Cardiac muscle cell (in vitro differentiated cells and primary cell): Measurements from ENCODE around the gene VSIG10L2. TPM values are rescaled to one million over a fixed set of nuclear protein-coding genes. Genes with fewer than 3 reads are reported as not detected.
"Not testable (repeated sequence)": the region's sequence is repeated elsewhere in the genome, so short reads cannot be mapped to it uniquely, and the experiment has no call there.

Experiments
- DNase-seq, 2 donors: peaks; one replicate each; pipeline versions ENCODE4 v3.0.0 to v3.0.0-alpha.2; 2010 to 2017; ENCODE audit warnings: low read depth in 1 of 2, low spot score in 1 of 2
- H3K27ac ChIP-seq: fragments of 200-600 bp; sonication (generic); 2 replicates; pipeline ENCODE4 v1.5.1; 2016
- H3K27me3 ChIP-seq: fragments of 200-600 bp; sonication (generic); 2 replicates; pipeline ENCODE4 v1.6.0; 2016; ENCODE audit warnings: control low read depth
- H3K36me3 ChIP-seq: fragments of 200-600 bp; sonication (generic); 2 replicates; pipeline ENCODE4 v1.5.1; 2016; ENCODE audit warnings: control low read depth
- H3K4me1 ChIP-seq: fragments of 200-600 bp; sonication (generic); 2 replicates; pipeline ENCODE4 v1.8.1; 2017; ENCODE audit warnings: low read depth, mild to moderate bottlenecking, mixed run types
- H3K4me3 ChIP-seq: fragments of 200-600 bp; sonication (generic); 2 replicates; pipeline ENCODE4 v1.5.1; 2016; ENCODE audit warnings: mild to moderate bottlenecking
- H3K9me3 ChIP-seq: fragments of 200-600 bp; sonication (generic); 2 replicates; pipeline ENCODE4 v1.5.1; 2017; ENCODE audit warnings: low read depth, mild to moderate bottlenecking, control low read depth
- polyA plus RNA-seq: library from polyadenylated mRNA; unstranded; fragments of >200 nt; fragmentation: Nextera tagmentation; extraction: Ambion mirVana; gene quantifications from 2 replicates; pipeline ENCODE4 v1.2.1, GENCODE V29; 2016
- total RNA-seq: library from RNA; depleted of rRNA; stranded (reverse); fragments of >200 nt; gene quantifications from 2 replicates; pipeline ENCODE4 v1.2.3, GENCODE V29; 2016
- TF ChIP-seq, protein P1 (sequence below): IDR thresholded peaks from 2 replicates; pipeline ENCODE4 v1.5.1; 2012; ENCODE audit warnings: low read depth, mild to moderate bottlenecking, low read length

The VSIG10L2 gene
- total and polyA plus RNA-seq, 2 experiments from 2014 or later, result not detected

DNA sequence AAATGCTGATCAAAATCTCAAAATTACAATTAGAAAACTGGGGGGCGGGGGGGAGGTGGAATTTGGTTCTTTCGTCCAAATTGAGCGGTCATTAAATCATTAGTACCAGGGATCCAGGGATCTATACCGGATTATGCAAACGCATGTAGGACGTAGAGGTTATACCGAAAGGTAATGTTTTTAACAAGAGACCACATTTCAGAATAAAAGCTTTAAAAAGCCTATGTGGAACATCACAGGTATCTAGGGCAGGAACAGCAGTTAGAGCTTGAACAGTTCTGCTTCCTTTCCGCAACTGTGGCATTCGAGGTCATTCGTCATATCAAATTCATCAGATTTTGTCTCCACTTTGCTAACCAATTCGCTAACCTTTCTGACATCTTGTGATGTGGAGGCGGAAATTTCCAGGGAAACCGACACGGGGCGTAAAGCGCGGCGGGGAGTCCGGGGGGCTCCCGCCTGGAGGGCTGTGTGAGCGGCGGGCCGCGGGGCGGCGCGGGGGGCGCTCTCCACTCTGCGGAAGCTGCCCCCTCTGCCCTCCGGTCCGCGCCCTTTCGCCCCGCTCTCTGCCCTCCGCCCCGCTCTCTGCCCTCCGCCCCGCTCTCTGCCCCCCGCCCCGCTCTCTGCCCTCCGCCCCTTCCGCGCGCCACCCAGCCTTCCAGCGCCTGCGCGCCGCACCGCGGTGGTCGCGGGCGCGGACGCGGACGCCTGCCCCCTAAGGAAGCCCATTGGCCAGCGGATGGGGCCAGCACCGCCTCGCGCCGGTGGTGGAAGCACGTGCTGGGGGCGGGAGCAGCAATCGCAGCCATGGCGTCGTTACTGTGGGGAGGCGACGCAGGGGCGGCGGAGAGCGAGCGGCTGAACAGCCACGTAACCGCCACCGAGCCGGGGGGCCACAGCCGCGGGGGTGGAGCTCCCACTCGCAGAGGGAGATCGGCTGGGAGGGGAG lies 41.9 kb upstream of the VSIG10L2 start, which contains the start of gene DDX25:
DDX25 (plus strand) TSS at position 798 of the 949 bp plus-strand sequence; CDS start at position 808, 10 bp downstream.
- DNase-seq, result peak in 1 of 2 donors; percentile 69
- Histone ChIP-seq H3K4me1 (peaks cover 7% of the 10 kb centered on the region), H3K27me3 (peaks cover 12% of the 10 kb centered on the region), H3K9me3 (no peaks in the 10 kb centered on the region), H3K27ac (no peak within 1 kb of the TSS), H3K4me3 (peak within 1 kb of the TSS; percentile 90), H3K36me3 (no peaks in the 10 kb centered on the region)
- TF ChIP-seq, protein P1, sequence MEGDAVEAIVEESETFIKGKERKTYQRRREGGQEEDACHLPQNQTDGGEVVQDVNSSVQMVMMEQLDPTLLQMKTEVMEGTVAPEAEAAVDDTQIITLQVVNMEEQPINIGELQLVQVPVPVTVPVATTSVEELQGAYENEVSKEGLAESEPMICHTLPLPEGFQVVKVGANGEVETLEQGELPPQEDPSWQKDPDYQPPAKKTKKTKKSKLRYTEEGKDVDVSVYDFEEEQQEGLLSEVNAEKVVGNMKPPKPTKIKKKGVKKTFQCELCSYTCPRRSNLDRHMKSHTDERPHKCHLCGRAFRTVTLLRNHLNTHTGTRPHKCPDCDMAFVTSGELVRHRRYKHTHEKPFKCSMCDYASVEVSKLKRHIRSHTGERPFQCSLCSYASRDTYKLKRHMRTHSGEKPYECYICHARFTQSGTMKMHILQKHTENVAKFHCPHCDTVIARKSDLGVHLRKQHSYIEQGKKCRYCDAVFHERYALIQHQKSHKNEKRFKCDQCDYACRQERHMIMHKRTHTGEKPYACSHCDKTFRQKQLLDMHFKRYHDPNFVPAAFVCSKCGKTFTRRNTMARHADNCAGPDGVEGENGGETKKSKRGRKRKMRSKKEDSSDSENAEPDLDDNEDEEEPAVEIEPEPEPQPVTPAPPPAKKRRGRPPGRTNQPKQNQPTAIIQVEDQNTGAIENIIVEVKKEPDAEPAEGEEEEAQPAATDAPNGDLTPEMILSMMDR, result no peak

- Histone ChIP-seq H3K9me3 (no peaks in the 10 kb centered on the region), H3K27me3 (peaks cover 12% of the 10 kb centered on the region), H3K4me3 (peak overlapping the region; percentile 90), H3K36me3 (no peaks in the 10 kb centered on the region), H3K27ac (no peak overlapping the region), H3K4me1 (peaks cover 7% of the 10 kb centered on the region)
- TF ChIP-seq, protein P1, result no peak
- no peak for DNase-seq
These were observed 41.2 kb upstream of the VSIG10L2 start for GRCh38 chr11:125904678-125905077.

GRCh38 chr11:125910226-125910849 lies 35.5 kb upstream of the VSIG10L2 start:
- H3K4me3 ChIP-seq, result no peak overlapping the region
- no peaks in the 10 kb centered on the region for H3K4me1 ChIP-seq
- TF ChIP-seq, protein P1, result no peak
- peaks cover 3% of the 10 kb centered on the region for H3K27me3 ChIP-seq
- H3K9me3 ChIP-seq, result no peaks in the 10 kb centered on the region
- H3K27ac ChIP-seq, result no peak overlapping the region
- no peaks in the 10 kb centered on the region for H3K36me3 ChIP-seq
- no peak for DNase-seq

DNA sequence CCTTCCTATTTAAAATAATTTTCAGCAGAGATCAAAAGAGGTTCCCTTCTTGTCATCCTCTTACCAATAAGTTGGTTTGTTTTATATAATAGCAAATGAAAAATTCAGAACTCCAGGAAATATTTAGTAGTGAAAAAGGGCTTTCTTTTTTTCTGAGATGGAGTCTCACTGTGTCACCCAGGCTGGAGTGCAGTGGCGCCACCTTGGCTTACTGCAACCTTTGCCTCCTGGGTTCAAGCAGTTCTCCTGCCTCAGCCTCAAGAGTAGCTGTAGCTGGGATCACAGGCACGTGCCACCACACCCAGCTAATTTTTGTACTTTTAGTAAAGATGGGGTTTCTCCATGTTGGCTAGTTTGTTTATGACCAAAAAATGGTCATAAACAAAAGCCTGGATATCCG lies 31.2 kb upstream of the VSIG10L2 start:
- H3K4me3 ChIP-seq, H3K27ac ChIP-seq, H3K27me3 ChIP-seq, DNase-seq, H3K4me1 ChIP-seq, H3K9me3 ChIP-seq, H3K36me3 ChIP-seq: not testable (repeated sequence)

DNA sequence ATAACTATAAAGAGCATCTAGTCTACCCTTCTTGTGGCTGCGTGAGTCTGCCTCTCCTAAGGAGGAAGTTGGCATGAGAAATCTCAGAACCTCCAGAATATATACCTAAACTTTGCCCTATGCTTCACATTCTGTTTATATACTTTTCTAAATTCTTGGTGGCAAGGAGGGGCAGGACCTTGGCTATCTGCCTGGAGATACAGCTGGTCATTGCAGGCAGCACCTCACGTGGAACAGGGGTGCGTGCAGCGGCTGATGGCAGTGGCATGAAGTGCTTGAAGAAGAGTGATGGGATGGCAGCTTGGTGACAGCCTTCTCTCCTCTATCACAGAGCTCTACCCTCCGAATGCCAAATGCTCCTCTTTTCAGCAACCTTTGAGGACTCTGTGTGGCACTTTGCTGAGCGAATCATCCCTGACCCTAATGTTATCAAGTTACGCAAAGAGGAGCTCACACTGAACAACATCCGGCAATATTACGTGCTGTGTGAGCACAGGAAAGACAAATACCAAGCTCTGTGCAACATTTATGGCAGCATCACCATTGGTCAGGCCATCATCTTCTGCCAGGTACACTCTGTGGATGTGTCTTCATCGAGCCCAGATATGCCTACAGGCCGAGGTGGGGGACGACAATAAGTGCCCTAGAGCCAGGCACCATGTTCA lies 29.0 kb upstream of the VSIG10L2 start:
- Histone ChIP-seq H3K27me3 (no peaks in the 10 kb centered on the region), H3K4me3 (no peak overlapping the region), H3K9me3 (no peaks in the 10 kb centered on the region), H3K4me1 (no peaks in the 10 kb centered on the region), H3K36me3 (no peaks in the 10 kb centered on the region), H3K27ac (no peak overlapping the region)
- no peak for DNase-seq
- TF ChIP-seq, protein P1, result no peak
